Measurements from ENCODE around the gene IFNG-AS1. TPM values are rescaled to one million over a fixed set of nuclear protein-coding genes. Genes with fewer than 3 reads are reported as not detected.

The IFNG-AS1 gene
- total RNA-seq, 1 experiment from 2014 or later: not detected

- H3K4me2 ChIP-seq (ENCODE audit: low read length): no peak overlapping the region
- ATAC-seq (no peak), DNase-seq (ENCODE audit: low read depth, low spot score) (no peak)
- RAD21 ChIA-PET (ENCODE audit: low non-redundant PET in 1 of 2, low total read pairs in 2 of 2, uncharacterized antibody in 2 of 2, unreplicated experiment in 2 of 2): no interaction called here
- no TSS peak for BruUV-seq (replicated peaks)
- CTCF ChIA-PET: no interaction called here
- H2AFZ ChIP-seq (ENCODE audit: low read depth, low read length, poor library complexity, severe bottlenecking): no peak overlapping the region
- no peak overlapping the region for H3K9ac ChIP-seq (ENCODE audit: low read length)
- TF ChIP-seq YY1 (IDR thresholded peaks at IDR 0.05; ENCODE audit: extremely low read depth, insufficient replicate concordance, low read depth, low read length) (no peak), SRF (IDR thresholded peaks at IDR 0.05; ENCODE audit: low read depth) (no peak), EGR1 (IDR thresholded peaks at IDR 0.05; ENCODE audit: low read depth) (no peak), ZNF274 (IDR thresholded peaks at IDR 0.05; ENCODE audit: low read depth, low read length) (no peak), POLR2A (IDR thresholded peaks at IDR 0.05; ENCODE audit: borderline replicate concordance, extremely low read depth, insufficient read depth, insufficient read length) (no peak), CBX3 (IDR thresholded peaks at IDR 0.05; ENCODE audit: low read depth) (no peak), ZBTB33 (IDR thresholded peaks at IDR 0.05; ENCODE audit: extremely low read depth, insufficient replicate concordance, low read length) (no peak), MAX (IDR thresholded peaks at IDR 0.05) (no peak), EZH2phosphoT487 (IDR thresholded peaks at IDR 0.05; ENCODE audit: borderline replicate concordance) (no peak), CTCF (IDR thresholded peaks at IDR 0.05 in 2 of 3, conservative IDR thresholded peaks at IDR 0.05 in 1 of 3; ENCODE audit: borderline replicate concordance in 1 of 3, insufficient read depth in 1 of 3, low read depth in 2 of 3, low read length in 2 of 3) (no peak), REST (IDR thresholded peaks at IDR 0.05; ENCODE audit: low read depth) (no peak), JUND (IDR thresholded peaks at IDR 0.05) (no peak), SP1 (IDR thresholded peaks at IDR 0.05; ENCODE audit: low read depth) (no peak), CEBPB (IDR thresholded peaks at IDR 0.05; ENCODE audit: low read depth) (no peak), SIN3A (IDR thresholded peaks at IDR 0.05; ENCODE audit: low read depth) (no peak), EZH2 (IDR thresholded peaks at IDR 0.05) (no peak), ATF3 (IDR thresholded peaks at IDR 0.05) (no peak), ZFX (IDR thresholded peaks at IDR 0.05) (no peak), RAD21 (IDR thresholded peaks at IDR 0.05; ENCODE audit: low read depth) (no peak)
- H3K27ac ChIP-seq (ENCODE audit: low read depth, low read length): no peak overlapping the region
- intact Hi-C loops (cut with micrococcal nuclease): no loop called here
- H3K9me3 ChIP-seq (ENCODE audit: control insufficient read depth in 1 of 2, insufficient read depth in 1 of 2, low read depth in 1 of 2, low read length in 2 of 2): no peaks in the 10 kb centered on the region
- no peaks in the 10 kb centered on the region for H3K36me3 ChIP-seq (ENCODE audit: control insufficient read depth in 1 of 2, insufficient read depth in 2 of 2, low read length in 2 of 2)
- H3K9me2 ChIP-seq (ENCODE audit: insufficient read depth): no peaks in the 10 kb centered on the region
- H3K79me2 ChIP-seq (ENCODE audit: insufficient read depth, low read length): no peaks in the 10 kb centered on the region
- H4K20me1 ChIP-seq (ENCODE audit: insufficient read depth): no peaks in the 10 kb centered on the region
- no peak overlapping the region for H3K4me3 ChIP-seq (replicated peaks in 1 of 2; ENCODE audit: low read depth in 1 of 2, low read length in 2 of 2)
- POLR2A ChIA-PET: no interaction called here
- no peaks in the 10 kb centered on the region for H3K4me1 ChIP-seq (ENCODE audit: control insufficient read depth in 1 of 2, insufficient read depth in 2 of 2, low read length in 2 of 2)
- no peaks in the 10 kb centered on the region for H3K27me3 ChIP-seq (ENCODE audit: insufficient read depth, low read length)
Measured at GRCh38 chr12:67940780-67941243, 48.4 kb upstream of the IFNG-AS1 start.
